Heart right ventricle (tissue), 16 donors: Measurements from ENCODE around the gene PSG1. TPM values are rescaled to one million over a fixed set of nuclear protein-coding genes. Genes with fewer than 3 reads are reported as not detected.
"Not testable (repeated sequence)": the region's sequence is repeated elsewhere in the genome, so short reads cannot be mapped to it uniquely, and the experiment has no call there.

Source experiments
- ATAC-seq, 8 donors: fragments of 200-7000 bp; cut with Tn5 transposase; one replicate each; pipeline ENCODE4 v1.9.1; 2020; ENCODE audit warnings: mild to moderate bottlenecking in 8 of 8, moderate library complexity in 8 of 8, moderate number of reproducible peaks in 1 of 8
- DNase-seq, 2 donors: peaks; one replicate each; pipeline ENCODE4 v3.0.0-alpha.2; 2020
- H3K27ac ChIP-seq, 10 donors: fragments of 200-600 bp; sonication (generic) in 2 of 10; one replicate each; pipeline versions ENCODE4 v1.5.0 to v1.8.0; 2020 to 2022; ENCODE audit warnings: mild to moderate bottlenecking in 3 of 10
- H3K27me3 ChIP-seq, 7 donors: fragments of 200-600 bp; one replicate each; pipeline ENCODE4 v1.8.0; 2021 to 2022; ENCODE audit warnings: mild to moderate bottlenecking in 2 of 7
- H3K36me3 ChIP-seq, 9 donors: fragments of 200-600 bp; sonication (generic) in 1 of 9; one replicate each; pipeline versions ENCODE4 v1.5.0 to v1.8.0; 2020 to 2022; ENCODE audit warnings: mild to moderate bottlenecking in 2 of 9
- H3K4me1 ChIP-seq, 9 donors: fragments of 200-600 bp; sonication (generic) in 1 of 9; one replicate each; pipeline versions ENCODE4 v1.5.0 to v1.8.0; 2020 to 2022; ENCODE audit warnings: mild to moderate bottlenecking in 4 of 9
- H3K4me3 ChIP-seq, 10 donors: fragments of 200-600 bp; sonication (generic) in 2 of 10; one replicate each; pipeline versions ENCODE4 v1.5.0 to v1.8.0; 2020 to 2022; ENCODE audit warnings: mild to moderate bottlenecking in 7 of 10, moderate library complexity in 2 of 10
- H3K9me3 ChIP-seq, 11 donors: fragments of 200-600 bp in 10 of 11; sonication (generic) in 2 of 11; one replicate each; pipeline versions ENCODE4 v1.5.0 to v1.8.0; 2013 to 2022; ENCODE audit warnings: mild to moderate bottlenecking in 2 of 11, control low read depth in 1 of 11, moderate library complexity in 1 of 11
- CTCF ChIP-seq, 9 donors: fragments of 200-600 bp; sonication (generic) in 2 of 9; IDR thresholded peaks; one replicate each; pipeline versions ENCODE4 v1.5.0 to v1.8.0; 2021 to 2022; ENCODE audit warnings: antibody characterized with exemption in 9 of 9, mild to moderate bottlenecking in 5 of 9, moderate library complexity in 1 of 9
- WGBS, 2 donors: extraction: QIAGEN DNeasy Blood & Tissue Kit; methylation state at CpG; one replicate each; pipeline ENCODE4 v1.1.7; 2013; ENCODE audit warnings: inconsistent platforms in 1 of 2; 5-methylcytosine and 5-hydroxymethylcytosine counted together
- intact Hi-C, 10 donors: fragments of 100-400 bp; cut with DNase I; formaldehyde crosslinking; loops; one replicate each; pipeline versions ENCODE4 v1.11.1 to v1.14.2; 2022
- polyA plus RNA-seq, 2 donors: library from polyadenylated mRNA; stranded (reverse); fragments of 200-250 nt; gene quantifications; one replicate each; pipeline ENCODE4 v1.2.3, GENCODE V29; 2013
- total RNA-seq, 10 donors: library from RNA; stranded (reverse); fragmentation: NEBNext Ultra II Directional in 3 of 10; extraction: Animal tissue kit (Norgen Biotek cat#: 25700) in 3 of 10; gene quantifications; one replicate each; pipeline versions ENCODE4 v1.2.1 to v1.2.4, GENCODE V29; 2021 to 2023
- donor health status: Arrhythmogenic right ventricular cardiomyopathy.
- donor health status: ischemic (EF 13 %, LVEDD 7.1; RV severe dilation, severe dysfunction).
- donor health status: healthy with polysubstance abuse.
- donor health status: DM: no; HTN: yes; CAD: no.
- donor health status: DM: no; HTN: no; CAD: no.
- donor health status: ischemic (EF 25% LVEDD 6.9; RV normal size, moderate dysfunction).
- donor health status: ischemic (EF 25% LVEDD 5.7; RV mildly dilated, moderate dysfunction).
- donor health status: healthy.
- donor health status: DM: yes; HTN: yes; CAD: no.
- donor health status: Ischemic cardiomyopathy.
- donor health status: ischemic (EF 35%, LVEDD 5.7; RV mildly dilated, moderate dysfunction).
- donor health status: nonischemic (EF 11% LVEDD 7.7; RV severe dilation, severe dysfunction).
- donor health status: DM: yes; HTN: yes; CAD: no.
- donor health status: PGD.
- donor health status: ischemic (EF 29% LVEDD 5.4; RV normal size, mild dysfunction).
- donor health status: nonischemic (EF 23%, LVEDD 6.1; RV moderate dilation, normal function).

PSG1 gene
- total and polyA plus RNA-seq, 12 donors: not detected

DNA sequence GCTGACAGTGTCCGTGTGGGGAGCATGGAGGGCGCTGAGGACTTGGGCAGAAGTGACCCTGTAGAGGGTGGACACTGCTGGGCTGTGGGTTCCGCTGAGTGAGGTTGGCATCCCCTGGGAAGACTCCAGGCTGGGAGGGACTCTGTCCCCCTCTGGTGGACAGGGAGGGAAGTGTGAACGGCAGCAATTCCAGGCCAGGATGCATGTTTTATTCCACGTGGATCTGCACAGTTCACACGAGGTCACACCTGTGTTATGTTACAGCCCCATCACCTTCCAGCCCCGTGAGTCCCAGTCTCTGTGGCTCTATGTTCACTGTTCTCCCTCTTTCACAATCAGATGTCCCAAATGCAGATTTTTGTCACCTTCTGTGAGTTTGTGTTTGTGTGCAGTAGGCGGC lies 1.8 kb upstream of the PSG1 start:
- not testable (repeated sequence) for DNase-seq, H3K4me1 ChIP-seq, H3K36me3 ChIP-seq, ATAC-seq, H3K4me3 ChIP-seq, H3K9me3 ChIP-seq, H3K27ac ChIP-seq
- intact Hi-C loops: loop anchor here in 1 of 10 donors (10.0 kb wide), 1 partner anchor 86 kb away; no protein-coding TSS in a partner anchor
- TF ChIP-seq CTCF (IDR thresholded peaks at IDR 0.05): peak in 5 of 9 donors; percentile 6 to 42 (median 25)
- WGBS, 2 donors: 63 to 69% methylated on average over 8 of the region's 8 CpGs
- H3K27me3 ChIP-seq: peaks cover 0 to 19% (median 8%) of the 10 kb centered on the region in 7 donors

- DNase-seq, H3K36me3 ChIP-seq, H3K27ac ChIP-seq, H3K4me3 ChIP-seq, ATAC-seq, H3K4me1 ChIP-seq, H3K9me3 ChIP-seq: not testable (repeated sequence)
- intact Hi-C loops: loop anchor here in 1 of 10 donors (10.0 kb wide), 1 partner anchor 86 kb away; no protein-coding TSS in a partner anchor
- peaks cover 0 to 18% (median 8%) of the 10 kb centered on the region in 7 donors for H3K27me3 ChIP-seq
- 76 to 89% methylated on average over 9 of the region's 9 CpGs for WGBS, 2 donors
Observed at GRCh38 chr19:42880621-42881020, 1.1 kb upstream of the PSG1 start.

DNA sequence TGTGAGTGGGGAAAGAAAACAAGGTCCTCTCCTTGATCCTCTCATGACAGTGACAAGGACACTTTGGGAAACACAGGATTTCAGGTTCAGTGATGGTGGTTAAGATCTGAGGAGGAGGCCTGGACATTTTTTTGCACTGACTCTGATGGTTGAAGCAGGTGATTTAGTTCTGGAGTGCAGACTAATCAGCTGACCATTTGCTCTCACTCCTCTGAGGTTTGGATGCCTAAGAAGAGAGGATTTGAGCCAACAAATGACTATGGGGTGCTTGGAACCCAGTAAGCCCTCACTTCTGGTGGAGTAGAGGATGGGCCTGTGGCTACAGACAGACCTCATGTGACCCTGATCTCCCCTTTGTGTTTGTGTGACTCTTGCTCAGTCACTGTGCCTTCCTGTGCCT lies 2.9 kb downstream of the PSG1 start:
- DNase-seq, H3K4me1 ChIP-seq, H3K4me3 ChIP-seq, H3K36me3 ChIP-seq, ATAC-seq, H3K9me3 ChIP-seq, H3K27ac ChIP-seq, intact Hi-C loops: not testable (repeated sequence)
- peaks cover 0 to 10% (median 0%) of the 10 kb centered on the region in 7 donors for H3K27me3 ChIP-seq

GRCh38 chr19:42875881-42876280 lies 3.6 kb downstream of the PSG1 start:
- H3K4me1 ChIP-seq, H3K4me3 ChIP-seq, H3K27me3 ChIP-seq, DNase-seq, intact Hi-C loops, H3K27ac ChIP-seq, H3K9me3 ChIP-seq, ATAC-seq, H3K36me3 ChIP-seq: not testable (repeated sequence)
- 44 to 56% methylated on average over 1 of the region's 1 CpG for WGBS, 2 donors

DNA sequence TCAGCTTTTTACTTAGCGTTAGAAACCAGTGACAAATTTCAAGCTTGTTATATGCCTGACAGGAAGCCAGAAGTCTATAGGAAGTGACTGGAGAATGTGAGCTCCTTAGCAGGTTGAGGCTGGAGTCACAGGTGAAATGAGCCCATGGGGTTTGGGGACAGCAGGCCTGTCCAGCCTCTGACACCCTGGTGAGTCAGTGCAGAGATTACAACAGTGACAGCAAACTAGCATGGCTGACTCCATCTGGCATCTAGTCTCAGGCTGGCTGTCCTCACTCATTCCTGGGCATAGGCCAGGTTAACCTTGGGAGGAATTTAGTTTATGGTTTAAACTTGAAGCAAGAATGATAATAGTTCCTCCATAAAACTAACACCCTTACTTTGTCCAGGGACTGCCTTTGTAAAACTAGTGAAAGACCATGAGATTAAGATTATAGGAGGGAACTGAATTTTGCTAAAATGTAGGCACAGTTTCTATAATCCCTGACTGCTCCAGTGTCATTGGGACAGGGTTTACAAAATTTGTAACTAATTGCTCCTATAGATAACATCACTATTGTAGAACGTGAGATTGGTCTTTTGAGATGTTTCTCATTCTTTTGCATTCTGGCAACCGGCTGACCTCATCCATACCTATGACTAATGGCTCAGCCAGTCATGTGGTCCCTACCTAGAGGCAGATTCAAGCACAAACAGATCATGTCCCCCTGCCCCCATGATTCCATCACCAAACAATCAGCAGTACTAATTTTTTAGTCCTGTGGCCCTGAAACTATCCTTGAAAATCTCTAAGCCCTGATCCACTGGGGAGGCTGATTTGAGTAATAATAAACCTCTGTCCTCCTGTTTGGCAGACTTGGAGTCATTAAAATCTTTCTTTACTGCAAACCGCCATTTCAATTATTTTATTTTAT lies 4.4 kb downstream of the PSG1 start:
- H3K4me1 ChIP-seq, intact Hi-C loops, H3K27me3 ChIP-seq, H3K36me3 ChIP-seq, H3K9me3 ChIP-seq, DNase-seq, H3K27ac ChIP-seq, ATAC-seq, H3K4me3 ChIP-seq: not testable (repeated sequence)
- WGBS, 2 donors: 74% methylated on average over 4 of the region's 4 CpGs

- H3K9me3 ChIP-seq, H3K27ac ChIP-seq, H3K4me3 ChIP-seq, H3K27me3 ChIP-seq, DNase-seq, H3K4me1 ChIP-seq, ATAC-seq, intact Hi-C loops, H3K36me3 ChIP-seq: not testable (repeated sequence)
- WGBS, 2 donors: 84% methylated on average over 3 of the region's 3 CpGs
Observed at GRCh38 chr19:42874136-42874535, 5.4 kb downstream of the PSG1 start.

DNA sequence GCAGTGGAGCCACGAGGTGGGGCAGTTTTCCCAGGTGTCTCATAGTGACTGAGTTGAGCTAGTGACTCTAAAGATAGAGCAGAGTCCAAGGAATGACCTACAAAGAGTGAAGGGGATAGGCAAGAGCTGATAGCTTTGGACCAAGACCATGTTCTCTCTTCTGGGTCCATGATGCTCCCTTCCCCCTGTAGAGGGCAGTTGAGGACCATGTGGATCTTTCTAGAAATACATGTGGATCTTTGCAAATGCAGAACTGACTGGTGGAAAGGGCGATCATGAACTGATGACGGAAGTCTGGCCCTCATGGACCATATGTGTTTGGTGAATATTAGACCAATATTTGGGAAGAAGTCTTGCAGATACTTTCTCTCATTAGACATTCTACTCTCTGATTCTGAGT lies 6.9 kb downstream of the PSG1 start:
- Histone ChIP-seq H3K4me1 (no peaks in the 10 kb centered on the region), H3K27me3 (peaks cover 0 to 9% (median 0%) of the 10 kb centered on the region in 7 donors), H3K9me3 (no peaks in the 10 kb centered on the region), H3K27ac (no peak overlapping the region), H3K36me3 (no peaks in the 10 kb centered on the region), H3K4me3 (no peak overlapping the region)
- DNase-seq (no peak), ATAC-seq (no peak)
- 59 to 66% methylated on average over 3 of the region's 3 CpGs for WGBS, 2 donors
- intact Hi-C loops: no loop called here
- no peak for TF ChIP-seq CTCF (IDR thresholded peaks at IDR 0.05)
